ENCODE data around the gene WNT7B.

WNT7B gene

GRCh38 chr22:45945621-45946106 lies 31.3 kb downstream of the WNT7B start:
- DNase-seq (ENCODE audit: low spot score), result no peak
- TF ChIP-seq CTCF (IDR thresholded peaks at IDR 0.05), result no peak
- H3K4me3 ChIP-seq, result no peak overlapping the region
- H3K27ac ChIP-seq, result no peak overlapping the region

- DNase-seq (ENCODE audit: low spot score), result no peak
- TF ChIP-seq CTCF (IDR thresholded peaks at IDR 0.05), result no peak
- H3K27ac ChIP-seq, result no peak overlapping the region
- H3K4me3 ChIP-seq, result no peak overlapping the region
These were observed 34.0 kb downstream of the WNT7B start for GRCh38 chr22:45942787-45943493.

- H3K27ac ChIP-seq, result no peak overlapping the region
- DNase-seq (ENCODE audit: low spot score), result no peak
- H3K4me3 ChIP-seq, result no peak overlapping the region
- no peak for TF ChIP-seq CTCF (IDR thresholded peaks at IDR 0.05)
These were observed 34.6 kb downstream of the WNT7B start for GRCh38 chr22:45942344-45942743.

GRCh38 chr22:45938913-45939312 lies 38.0 kb downstream of the WNT7B start:
- TF ChIP-seq CTCF (IDR thresholded peaks at IDR 0.05), result no peak
- no peak overlapping the region for H3K4me3 ChIP-seq
- DNase-seq (ENCODE audit: low spot score), result no peak
- no peak overlapping the region for H3K27ac ChIP-seq

GRCh38 chr22:45937960-45938359 lies 39.0 kb downstream of the WNT7B start:
- no peak for TF ChIP-seq CTCF (IDR thresholded peaks at IDR 0.05)
- H3K27ac ChIP-seq, result no peak overlapping the region
- DNase-seq (ENCODE audit: low spot score), result no peak
- no peak overlapping the region for H3K4me3 ChIP-seq

- no peak for TF ChIP-seq CTCF (IDR thresholded peaks at IDR 0.05)
- DNase-seq (ENCODE audit: low spot score), result no peak
- no peak overlapping the region for H3K27ac ChIP-seq
- H3K4me3 ChIP-seq, result no peak overlapping the region
These were observed 41.4 kb downstream of the WNT7B start for GRCh38 chr22:45935573-45935972.

- Histone ChIP-seq H3K4me3 (no peak overlapping the region), H3K27ac (no peak overlapping the region)
- no peak for TF ChIP-seq CTCF (IDR thresholded peaks at IDR 0.05)
- DNase-seq (ENCODE audit: low spot score), result no peak
These were observed 42.2 kb downstream of the WNT7B start for GRCh38 chr22:45934659-45935341.

Data from coronary artery (tissue), 2 donors.